ENCODE measurements around the gene APOBEC3B.
"Not testable (repeated sequence)": the region's sequence is repeated elsewhere in the genome, so short reads cannot be mapped to it uniquely, and the experiment has no call there.

APOBEC3B gene

DNA sequence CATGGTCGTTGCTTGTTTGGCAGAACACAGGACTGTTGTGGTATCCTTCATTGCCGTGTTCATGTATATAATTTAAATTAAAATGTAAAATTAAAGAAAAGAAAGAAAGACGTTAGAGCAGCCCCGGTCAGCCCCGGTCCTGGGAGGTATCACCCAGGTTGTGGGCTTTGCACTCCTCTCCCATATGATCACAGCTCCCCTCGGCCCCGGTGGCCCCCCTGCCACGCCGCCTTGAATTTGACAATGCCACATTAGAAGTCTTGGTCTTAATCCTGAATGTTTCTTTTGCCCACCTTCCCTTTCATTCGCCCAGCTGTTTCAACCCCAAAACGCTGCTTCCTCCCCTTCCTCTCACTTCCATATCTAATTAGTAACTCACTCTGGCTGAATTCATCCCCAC, 13.3 kb upstream of the APOBEC3B start:
- DNase-seq, result no peak

DNA sequence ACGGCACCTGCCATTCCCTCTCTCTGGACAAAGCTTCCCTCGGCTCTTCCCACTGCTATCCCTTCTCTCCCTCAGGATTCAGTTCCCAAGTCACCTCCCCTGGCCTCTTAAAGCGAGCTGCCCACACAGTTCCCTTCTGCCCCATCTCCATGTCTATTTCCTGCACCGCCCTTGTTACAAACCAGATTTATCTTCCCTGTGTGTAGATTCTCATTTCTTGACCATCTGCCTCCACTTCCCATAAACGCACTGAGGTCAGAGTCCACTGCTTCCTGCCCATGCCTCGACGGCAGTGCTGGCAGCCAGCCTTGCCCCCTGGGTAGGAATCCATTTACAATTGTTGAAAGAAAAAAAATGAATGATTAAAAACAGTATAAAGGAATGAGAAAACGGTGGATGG, 11.6 kb upstream of the APOBEC3B start:
- DNase-seq, result no peak

DNA sequence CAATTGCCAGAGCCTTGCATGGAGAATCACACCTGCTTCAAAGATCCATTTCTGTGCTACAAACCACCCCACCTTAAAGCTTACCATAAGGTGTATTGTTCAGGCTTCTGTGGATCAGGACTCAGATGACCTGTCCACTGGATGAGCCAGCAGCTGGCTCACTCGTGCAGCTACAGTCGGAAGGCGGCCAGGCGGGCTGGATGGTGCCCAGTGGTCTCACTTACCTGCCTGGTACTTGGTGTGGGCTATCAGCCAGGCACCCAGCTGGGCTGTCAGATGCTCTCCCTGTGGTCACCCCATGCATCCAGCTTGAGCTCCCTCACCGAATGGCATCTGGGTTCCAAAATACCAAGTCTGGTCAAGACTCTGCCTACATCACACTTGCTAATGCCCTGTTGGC, 10.9 kb upstream of the APOBEC3B start:
- DNase-seq, result no peak

DNA sequence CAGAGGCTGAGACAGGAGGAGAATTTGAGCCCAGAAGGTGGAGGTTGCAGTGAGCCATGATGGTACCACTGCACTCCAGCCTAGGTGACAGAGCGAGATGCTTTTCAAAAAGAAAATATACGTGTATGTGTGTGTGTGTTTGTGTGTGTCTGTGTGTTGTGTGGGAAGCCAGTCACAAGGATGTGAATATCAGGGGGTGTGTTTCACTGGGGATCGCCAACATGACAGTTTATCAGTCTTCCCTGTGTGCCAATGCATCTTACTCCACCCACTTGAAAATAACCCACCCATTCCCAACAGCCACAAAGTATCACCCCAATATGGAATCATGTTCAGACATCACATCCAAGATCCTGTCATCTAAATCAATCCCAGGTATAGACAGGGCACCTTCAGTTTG, 10.4 kb upstream of the APOBEC3B start:
- DNase-seq, result no peak

DNA sequence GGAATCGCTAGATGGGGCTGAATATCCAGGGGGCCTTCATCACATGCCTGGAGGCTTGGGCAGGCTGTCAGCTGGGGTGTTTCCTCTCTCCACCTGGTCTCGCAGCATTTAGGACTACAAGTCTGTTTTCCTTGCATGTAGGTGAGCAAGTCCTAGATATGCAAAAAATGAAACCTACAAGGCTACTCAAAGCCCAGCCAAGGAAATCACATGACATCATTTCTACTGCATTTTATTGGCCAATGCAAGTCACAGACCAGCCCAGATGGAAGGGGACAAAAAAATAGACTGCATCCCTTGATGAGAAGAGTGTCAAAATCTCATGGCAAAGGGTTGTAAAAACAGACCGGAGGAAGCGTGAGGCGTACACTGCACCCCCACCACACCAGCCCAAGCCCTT, 9.6 kb upstream of the APOBEC3B start:
- no peak for DNase-seq

DNA sequence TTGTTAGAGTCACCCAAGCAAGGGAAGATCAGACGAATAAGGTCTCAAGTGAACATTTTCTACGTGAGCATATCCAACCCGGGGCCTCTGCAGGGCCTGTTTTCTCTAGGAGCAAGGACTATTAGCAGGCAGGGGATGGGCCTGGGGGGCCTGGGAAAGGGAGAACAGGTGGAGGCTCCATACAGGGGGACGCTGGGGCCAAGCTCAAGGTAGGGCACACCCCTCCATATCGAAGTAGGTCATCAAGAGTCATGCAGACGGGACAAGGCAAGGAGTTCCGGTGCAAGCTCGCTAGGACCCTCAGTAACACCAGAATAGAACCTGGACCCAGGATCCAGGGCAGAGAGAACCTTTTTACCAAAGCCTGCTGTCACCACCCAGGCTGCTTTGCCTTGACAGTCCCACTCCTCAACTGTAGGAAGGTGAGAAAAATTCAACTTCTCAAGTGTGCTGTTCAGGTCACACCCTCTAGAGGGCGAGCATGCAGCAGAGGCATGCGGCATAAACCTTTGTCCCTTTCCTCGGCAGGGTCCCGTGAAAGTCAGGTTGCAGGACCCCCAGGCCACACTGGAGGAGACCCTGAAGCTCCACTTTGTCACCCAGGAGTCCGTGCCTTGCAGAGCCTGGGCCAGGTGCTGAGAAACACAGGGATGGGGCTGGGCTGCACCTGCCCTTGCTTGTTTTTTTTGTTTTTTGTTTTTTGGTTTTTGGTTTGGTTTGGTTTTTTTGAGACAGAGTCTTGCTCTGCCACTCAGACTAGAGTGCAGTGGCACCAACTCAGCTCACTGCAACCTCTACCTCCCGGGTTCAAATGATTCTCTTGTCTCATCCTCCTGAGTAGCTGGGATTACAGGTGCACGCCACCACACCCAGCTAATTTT, 8.6 kb upstream of the APOBEC3B start:
- peak; percentile 7 for DNase-seq

DNA sequence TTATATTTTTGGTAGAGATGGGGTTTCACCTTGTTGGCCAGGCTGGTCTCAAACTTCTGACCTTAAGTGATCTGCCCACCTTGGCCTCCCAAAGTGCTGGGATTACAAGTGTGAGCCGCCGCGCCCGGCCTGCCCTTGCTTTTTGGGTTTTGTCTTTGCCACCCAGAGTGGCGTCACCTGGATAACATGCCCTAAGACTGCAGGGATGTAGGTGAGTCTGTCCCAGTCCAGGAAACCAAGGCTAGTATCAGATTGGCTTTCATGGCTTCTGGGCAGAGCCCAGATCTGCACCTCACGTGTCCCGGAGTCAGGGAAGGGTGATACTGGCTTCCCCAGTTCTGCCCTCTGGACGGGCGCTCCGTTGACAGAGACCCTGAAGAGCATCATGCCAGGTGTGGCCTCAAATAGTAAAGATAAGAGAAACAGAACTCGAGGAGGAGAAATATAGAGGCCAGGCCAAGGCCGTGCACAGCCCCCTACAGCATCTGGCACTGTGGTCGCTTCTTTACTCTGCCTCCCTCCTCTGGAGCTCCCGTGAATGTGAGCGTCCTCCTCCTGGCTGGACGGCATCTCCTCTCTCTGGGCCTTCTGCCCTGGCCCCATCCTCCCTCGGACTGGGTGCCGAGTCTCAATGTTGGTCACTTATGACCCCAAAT, 7.8 kb upstream of the APOBEC3B start:
- no peak for DNase-seq

DNA sequence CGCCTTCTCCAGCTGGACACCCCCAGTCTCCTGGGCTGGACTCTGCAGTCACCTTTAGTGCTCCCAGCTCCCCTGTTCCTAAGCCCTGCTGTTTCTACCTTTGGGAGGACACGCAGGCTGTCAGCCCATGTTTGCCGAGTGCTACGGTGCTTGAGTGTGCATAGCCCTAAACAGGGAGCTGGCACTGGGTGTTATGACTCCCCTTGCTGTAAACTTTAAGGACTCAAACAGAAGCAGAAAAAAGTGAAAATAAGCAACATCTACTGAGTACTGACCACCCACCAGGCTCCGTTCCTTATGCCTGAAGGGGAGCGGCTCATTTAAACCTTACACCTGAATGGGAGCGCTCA, 7.3 kb upstream of the APOBEC3B start:
- DNase-seq, result no peak

DNA sequence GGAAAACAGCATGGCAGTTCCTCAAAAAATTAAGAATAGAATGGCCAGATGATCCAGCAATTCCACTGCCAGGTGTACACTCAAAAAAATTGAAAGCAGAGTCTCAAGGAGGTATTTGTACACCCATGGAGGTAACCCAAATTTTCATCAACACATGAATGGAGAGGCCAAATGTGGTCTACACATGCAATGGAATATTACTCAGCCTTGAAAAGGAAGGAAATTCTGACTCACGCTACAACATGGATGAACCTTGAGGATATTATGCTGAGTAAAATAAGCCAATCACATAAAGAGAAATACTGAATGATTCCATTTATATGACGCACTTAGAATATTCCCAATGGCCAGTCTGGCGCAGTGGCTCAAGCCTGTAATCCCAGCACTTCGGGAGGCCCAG, 4.9 kb upstream of the APOBEC3B start:
- DNase-seq, result not testable (repeated sequence)

DNA sequence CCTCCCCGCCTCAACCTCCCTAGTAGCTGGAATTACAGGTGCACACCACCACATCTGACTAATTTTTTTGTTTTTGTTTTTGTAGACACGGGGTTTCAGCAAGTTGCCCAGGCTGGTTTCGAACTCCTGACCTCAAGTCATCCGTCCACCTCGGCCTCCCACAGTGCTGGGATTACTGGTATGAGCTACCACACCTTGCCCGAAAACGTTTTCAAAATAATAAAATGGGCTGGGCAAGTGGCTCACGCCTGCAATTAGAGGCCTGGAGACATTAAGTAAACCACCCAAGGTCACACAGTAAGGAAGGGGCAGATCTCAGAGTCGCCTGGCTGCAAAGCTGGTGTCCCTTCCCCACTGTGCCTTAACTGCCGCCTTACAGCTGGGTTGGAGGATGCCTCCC, 1.6 kb upstream of the APOBEC3B start:
- not testable (repeated sequence) for DNase-seq

DNA sequence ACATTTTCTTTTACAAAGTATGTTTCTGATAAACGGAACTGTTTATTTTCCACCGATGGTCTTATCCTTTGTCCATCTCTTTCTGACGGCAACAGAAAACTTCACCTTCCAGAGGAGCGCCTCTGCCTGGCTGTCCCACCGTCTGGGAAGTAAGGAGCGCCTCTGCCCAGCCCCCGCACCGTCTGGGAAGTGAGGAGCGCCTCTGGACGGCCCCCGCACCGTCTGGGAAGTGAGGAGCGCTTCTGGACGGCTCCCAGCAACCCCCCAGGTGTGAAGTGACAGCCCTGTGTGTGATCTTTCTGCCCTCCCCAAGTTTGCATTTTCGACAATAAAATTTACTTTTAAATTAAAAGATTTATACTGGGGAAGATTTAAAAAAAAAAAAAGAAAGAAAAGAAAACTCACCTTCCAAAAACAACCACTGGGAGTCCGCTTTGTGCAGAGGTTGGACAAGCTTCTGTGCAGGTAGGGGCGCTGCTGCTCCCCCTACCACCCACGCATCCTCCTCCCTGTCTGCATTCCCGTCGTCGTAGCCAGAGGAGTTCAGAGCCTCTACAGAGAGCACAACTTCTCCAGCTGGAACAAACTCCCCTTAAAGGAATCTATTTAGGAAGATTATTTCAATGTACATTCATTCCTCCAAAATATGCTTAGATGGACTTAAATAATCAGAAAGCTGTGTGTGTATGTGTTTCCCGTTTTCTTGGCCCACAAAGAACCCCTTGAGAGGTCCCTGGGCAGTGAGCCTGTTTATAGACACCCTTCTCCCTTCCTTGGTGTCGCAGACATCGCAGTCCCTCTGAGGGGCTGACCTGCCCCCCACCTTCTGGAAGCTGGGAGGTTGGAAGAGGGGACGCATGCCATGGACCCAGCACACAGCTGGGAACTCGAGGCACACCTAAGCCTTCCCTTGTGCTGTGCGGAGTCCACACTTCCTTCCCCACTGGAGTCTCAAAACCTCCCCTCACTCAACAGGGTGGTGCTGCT, 849 bp upstream of the APOBEC3B start:
- no peak for DNase-seq

DNA sequence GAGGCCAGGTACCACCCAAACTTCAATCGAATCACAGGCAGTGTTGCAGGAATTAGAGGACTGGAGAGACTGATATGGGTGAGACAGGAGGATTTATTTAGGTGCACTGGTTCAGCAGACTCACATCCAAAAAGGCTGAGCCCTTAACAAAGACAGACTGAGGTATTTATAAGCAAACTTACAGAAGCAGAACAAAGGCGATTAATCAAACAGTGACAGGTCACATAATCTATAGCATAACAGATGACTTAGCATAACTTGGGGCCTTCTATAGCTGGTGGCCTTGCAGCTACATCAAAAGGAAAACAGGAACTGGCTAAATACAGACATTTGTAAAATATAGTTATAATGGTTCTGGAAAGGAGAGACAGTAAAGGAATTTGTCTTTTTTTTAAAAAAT, 2.1 kb downstream of the APOBEC3B start:
- DNase-seq, result no peak

DNA sequence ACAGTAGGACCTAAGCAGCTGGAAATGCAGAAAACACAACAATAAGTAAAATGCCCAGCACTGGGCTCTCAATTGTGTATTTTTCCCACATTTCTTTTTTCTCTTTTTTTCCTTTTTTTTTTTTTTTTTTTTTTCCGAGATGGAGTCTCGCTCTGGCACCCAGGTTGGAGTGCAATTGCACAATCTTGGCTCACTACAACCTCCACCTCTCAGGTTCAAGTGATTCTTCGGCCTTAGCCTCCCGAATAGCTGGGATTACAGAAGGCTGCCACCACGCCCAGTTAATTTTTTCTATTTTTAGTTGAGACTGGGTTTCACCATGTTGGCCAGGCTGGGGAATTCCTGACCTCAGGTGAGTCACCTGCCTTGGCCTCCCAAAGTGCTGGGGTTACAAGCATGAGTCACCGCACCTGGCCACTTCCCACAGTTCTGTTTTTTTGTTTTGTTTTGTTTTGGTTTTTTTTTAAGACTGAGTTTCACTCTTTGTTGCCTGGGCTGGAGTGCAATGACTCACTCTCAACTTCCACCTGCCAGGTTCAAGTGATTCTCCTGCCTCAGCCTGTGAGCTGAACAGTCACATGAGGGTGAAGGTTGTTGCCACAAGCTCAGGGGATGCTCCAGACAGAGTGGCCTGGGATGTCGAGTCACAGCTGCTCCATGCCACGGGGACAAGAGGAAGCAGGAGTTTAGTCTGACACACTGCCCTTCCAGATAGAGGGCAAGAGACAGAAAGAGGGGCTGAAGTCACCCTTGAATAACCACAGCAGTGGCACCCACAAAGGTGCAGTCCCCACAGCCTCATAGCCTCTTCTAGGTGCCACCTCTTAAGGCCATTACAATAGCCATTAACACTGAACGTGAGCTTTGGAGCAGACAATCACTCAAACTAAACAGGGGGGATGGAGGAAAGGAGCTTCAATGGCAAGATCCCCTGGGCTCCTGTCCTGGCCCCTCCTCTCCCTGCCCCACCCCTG, 2.9 kb downstream of the APOBEC3B start:
- peak; percentile 21 for DNase-seq

DNA sequence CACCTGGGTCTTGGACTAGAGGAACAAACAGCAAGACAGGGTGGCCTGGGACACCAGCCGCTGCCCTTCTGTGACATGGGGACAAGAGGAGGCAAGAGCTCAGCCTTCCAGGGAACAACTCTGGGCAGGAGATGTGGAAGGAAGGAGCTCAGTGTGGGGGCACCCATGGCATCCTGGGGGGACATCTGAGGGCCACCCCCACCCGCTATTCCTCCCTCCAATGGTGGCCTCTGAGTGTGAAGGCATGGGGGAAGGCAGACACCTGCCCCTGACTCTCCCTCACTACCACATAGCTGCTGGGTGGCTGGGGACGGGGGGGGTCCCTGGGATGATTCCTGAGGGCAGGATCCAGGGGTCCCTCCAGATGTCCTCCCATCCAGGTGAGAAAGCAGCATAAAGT, 4.5 kb downstream of the APOBEC3B start:
- DNase-seq, result no peak

DNA sequence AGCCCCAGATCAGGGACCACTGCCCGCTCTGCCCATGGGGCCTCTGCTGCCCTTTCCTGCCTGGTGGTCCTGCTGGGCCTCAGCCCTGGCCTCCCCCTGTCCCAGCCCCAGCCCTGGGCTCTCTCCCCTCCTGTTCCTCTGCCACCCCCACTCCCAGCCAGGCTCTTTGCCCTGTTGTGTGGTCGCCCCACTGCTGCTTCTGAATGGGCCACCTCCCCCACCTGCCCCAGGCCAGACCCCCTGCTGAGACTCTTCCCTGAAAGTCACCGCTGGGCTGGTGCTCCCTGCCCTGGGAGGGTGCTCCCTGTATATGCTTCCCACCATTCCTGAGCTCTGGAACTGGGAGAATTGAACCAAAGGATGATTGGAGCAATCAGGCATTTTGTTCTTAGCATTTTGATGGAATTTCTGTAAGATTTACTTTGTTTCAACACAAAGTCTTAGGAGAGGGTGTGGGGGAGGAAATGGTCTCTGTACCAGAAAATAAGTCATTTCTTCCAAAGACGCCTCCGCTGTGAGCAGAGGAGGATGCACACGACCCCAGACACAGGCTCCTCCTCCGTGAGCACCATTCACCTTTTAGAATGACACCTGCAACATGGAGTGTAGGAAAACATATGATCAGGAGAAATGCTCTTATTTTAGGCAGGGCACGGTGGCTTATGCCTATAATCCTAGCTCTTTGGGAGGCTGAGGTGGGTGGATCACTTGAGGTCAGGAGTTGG, 5.2 kb downstream of the APOBEC3B start:
- DNase-seq, result no peak

DNA sequence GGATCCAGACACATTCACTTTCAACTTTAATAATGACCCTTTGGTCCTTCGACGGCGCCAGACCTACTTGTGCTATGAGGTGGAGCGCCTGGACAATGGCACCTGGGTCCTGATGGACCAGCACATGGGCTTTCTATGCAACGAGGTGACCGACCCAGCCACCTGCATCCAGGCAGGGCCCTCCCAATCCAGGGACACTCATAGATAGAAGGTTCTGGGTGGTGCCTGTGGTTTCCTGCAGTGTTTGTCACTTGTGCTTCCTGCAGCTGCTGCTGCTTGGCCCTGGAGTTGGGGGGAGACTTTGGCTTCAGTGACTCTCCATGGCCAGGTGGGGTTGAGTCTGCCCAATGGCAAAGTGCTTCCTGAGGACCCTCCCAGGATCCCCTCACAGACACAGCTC, 7.3 kb downstream of the APOBEC3B start:
- DNase-seq, result no peak

DNA sequence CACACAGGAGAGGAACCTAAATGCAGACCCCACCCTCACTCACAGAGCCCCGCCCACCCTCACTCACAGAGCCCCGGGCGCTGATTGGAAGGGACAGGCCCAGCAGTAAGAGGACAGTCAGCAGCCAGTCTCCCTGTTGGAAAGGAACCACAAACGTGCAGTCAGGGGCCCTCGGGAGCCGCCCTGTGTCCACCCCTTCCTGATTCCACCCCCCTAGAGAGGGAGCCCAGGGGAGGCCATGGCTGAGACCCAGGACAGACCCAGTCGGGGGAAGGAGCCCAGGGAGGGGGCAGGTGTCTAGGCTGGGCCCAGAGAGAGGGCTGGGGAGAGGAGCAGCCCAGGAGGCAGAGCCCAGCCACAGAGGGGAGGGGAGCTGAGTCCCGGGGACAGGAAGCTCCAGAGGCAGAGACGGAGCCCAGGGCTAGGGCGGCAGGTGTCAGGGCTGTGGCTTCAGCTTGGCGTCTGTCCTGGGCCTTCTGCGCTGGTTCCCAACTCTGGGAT, 10.8 kb downstream of the APOBEC3B start:
- DNase-seq, result not testable (repeated sequence)

DNA sequence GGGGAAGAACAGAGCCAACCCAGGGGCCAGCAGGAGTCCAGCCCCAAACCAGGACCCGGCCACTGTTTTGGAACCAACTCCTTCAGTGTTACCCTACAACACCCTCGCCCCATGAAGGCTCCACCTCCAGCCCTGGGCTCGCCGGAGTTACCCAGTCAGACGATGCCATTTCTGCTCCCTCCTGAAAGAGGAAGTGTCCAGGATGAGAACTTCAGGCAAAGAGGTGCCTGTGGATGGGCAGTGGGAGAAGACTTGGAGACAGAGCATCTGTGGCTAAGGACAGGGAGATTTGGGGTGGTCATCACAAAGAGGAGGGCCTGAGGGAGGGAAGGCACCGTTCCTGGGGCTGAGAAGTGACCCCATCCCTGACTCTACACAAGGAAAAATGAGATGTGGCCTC, 14.0 kb downstream of the APOBEC3B start:
- no peak for DNase-seq

DNA sequence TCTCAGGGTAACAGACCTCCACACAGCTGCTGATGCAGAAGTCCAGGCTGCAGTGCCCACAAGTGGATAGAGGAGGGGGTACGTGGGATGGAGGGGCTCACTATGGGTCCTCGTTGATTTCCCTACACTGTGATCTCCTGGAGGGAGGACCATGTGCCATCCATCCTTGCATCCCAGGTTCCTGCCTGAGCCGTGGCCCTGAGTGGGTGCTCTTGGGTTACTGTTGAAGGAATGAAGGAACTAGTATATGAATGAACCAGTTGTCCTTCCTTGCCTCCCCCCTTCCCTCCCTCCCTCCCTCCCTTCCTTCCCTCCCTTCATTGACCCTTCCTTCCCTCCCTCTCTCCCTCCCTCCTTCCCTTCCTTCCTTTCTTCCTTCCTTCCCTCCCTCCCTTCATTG, 15.4 kb downstream of the APOBEC3B start:
- DNase-seq, result no peak

DNA sequence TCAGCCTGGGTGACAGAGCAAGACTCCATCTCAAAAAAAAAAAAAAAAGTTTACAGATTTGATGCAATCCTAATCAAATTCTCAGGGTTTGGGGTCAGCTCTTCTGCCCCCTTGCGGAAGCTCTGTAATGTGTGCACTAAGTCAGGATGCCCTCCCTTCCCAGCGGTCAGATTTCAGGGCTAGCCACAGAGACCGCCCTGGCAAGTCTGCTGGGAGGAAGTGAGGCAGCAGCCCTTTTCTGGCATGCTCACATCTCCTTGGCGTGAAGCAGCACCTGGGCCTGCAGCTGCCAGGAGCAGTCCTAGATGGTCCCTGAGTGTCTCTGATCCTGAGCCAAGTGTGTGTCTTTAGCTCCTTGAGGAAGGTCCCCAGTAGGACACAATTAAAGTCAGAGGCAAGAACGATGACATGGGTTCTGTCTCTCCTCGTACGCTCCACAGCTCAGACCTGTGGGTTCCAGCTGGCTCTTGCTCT, 21.1 kb downstream of the APOBEC3B start:
- DNase-seq, result peak; percentile 28

DNA sequence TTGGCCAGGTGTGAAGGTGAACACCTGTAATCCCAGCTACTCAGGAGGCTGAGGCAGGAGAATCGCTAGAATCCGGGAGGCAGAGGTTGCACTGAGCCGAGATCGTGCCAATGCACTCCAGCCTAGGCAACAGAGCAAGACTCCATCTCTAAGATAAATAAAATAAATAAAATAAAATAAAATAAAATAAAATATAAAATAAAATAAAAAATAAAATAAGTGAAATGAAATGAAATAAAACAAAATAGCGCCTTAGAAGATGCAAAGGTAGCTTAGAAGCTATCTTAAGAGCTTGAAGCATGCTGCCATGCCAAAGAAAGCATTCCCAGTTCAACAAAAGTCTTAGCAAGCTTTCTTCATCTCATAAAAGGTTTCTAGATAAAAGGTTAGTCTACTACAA, 25.0 kb downstream of the APOBEC3B start:
- DNase-seq, result no peak

All from NCI-H748 treated with DMSO at 0.1 percent for 48 hours (cell line).